ENCODE measurements around the gene CAMK4. TPM values are rescaled to one million over a fixed set of nuclear protein-coding genes. Genes with fewer than 3 reads are reported as not detected.

The CAMK4 gene
- total and polyA plus RNA-seq, 4 donors = 0.27 to 1.4 (median 1.2) TPM

GRCh38 chr5:111236348-111236747, 12.2 kb downstream of the CAMK4 start:
- no peak for DNase-seq (ENCODE audit: low spot score)
- Histone ChIP-seq H3K4me1 (ENCODE audit: control insufficient read depth in 4 of 4, insufficient read depth in 4 of 4, low read length in 3 of 4) (no peaks in the 10 kb centered on the region), H3K9ac (ENCODE audit: low read depth in 1 of 2, low read length in 2 of 2) (no peak overlapping the region), H3K4me3 (ENCODE audit: low read depth in 1 of 3, low read length in 3 of 3) (no peak overlapping the region), H3K9me3 (ENCODE audit: control insufficient read depth in 4 of 4, low read length in 3 of 4) (no peaks in the 10 kb centered on the region), H3K27ac (ENCODE audit: low read depth in 1 of 2, low read length in 2 of 2) (no peak overlapping the region), H3K27me3 (ENCODE audit: control insufficient read depth in 4 of 4, insufficient read depth in 4 of 4, low read length in 3 of 4) (peaks cover 0 to 3% (median 0%) of the 10 kb centered on the region in 4 donors), H3K36me3 (ENCODE audit: control insufficient read depth in 4 of 4, insufficient read depth in 3 of 4, low read depth in 1 of 4, low read length in 3 of 4) (no peaks in the 10 kb centered on the region)
- 74% methylated on average over 2 of the region's 2 CpGs for WGBS
- TF ChIP-seq, protein P1, sequence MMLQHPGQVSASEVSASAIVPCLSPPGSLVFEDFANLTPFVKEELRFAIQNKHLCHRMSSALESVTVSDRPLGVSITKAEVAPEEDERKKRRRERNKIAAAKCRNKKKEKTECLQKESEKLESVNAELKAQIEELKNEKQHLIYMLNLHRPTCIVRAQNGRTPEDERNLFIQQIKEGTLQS (IDR thresholded peaks at IDR 0.05) = no peak
- no peak for TF ChIP-seq JUND (IDR thresholded peaks at IDR 0.05)
- no peak for TF ChIP-seq TAF1 (conservative IDR thresholded peaks at IDR 0.05)
- no peak for TF ChIP-seq FOXA2 (IDR thresholded peaks at IDR 0.05)
- no peak for TF ChIP-seq MAX (IDR thresholded peaks at IDR 0.05)
- no peak for TF ChIP-seq REST (IDR thresholded peaks at IDR 0.05)
- no peak for TF ChIP-seq FOXA1 (IDR thresholded peaks at IDR 0.05)
- TF ChIP-seq RAD21 (IDR thresholded peaks at IDR 0.05) = no peak
- no peak for TF ChIP-seq EGR1 (IDR thresholded peaks at IDR 0.05; ENCODE audit: low read depth in 2 of 2)
- no peak for TF ChIP-seq RXRA (IDR thresholded peaks at IDR 0.05)
- TF ChIP-seq HNF4A (conservative IDR thresholded peaks at IDR 0.05) = no peak
- no peak for TF ChIP-seq GABPA (IDR thresholded peaks at IDR 0.05 in 1 of 2, conservative IDR thresholded peaks at IDR 0.05 in 1 of 2)
- TF ChIP-seq ZBTB33 (IDR thresholded peaks at IDR 0.05) = no peak
- no peak for TF ChIP-seq SP1 (IDR thresholded peaks at IDR 0.05)
- no peak for TF ChIP-seq NR2F2 (IDR thresholded peaks at IDR 0.05)
- no peak for TF ChIP-seq YY1 (IDR thresholded peaks at IDR 0.05)
- TF ChIP-seq HNF4G (IDR thresholded peaks at IDR 0.05) = no peak
- TF ChIP-seq, protein P2, sequence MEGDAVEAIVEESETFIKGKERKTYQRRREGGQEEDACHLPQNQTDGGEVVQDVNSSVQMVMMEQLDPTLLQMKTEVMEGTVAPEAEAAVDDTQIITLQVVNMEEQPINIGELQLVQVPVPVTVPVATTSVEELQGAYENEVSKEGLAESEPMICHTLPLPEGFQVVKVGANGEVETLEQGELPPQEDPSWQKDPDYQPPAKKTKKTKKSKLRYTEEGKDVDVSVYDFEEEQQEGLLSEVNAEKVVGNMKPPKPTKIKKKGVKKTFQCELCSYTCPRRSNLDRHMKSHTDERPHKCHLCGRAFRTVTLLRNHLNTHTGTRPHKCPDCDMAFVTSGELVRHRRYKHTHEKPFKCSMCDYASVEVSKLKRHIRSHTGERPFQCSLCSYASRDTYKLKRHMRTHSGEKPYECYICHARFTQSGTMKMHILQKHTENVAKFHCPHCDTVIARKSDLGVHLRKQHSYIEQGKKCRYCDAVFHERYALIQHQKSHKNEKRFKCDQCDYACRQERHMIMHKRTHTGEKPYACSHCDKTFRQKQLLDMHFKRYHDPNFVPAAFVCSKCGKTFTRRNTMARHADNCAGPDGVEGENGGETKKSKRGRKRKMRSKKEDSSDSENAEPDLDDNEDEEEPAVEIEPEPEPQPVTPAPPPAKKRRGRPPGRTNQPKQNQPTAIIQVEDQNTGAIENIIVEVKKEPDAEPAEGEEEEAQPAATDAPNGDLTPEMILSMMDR (IDR thresholded peaks at IDR 0.05; ENCODE audit: low read depth, low read length, missing input control) = no peak
